Ishikawa (cell line): ENCODE data around the gene HSD17B13.

Experiments used
- CEBPB ChIP-seq: IDR thresholded peaks from 2 replicates; pipeline ENCODE4 v1.6.1; 2012
- CREB1 ChIP-seq: IDR thresholded peaks from 2 replicates; pipeline ENCODE4 v1.6.1; 2012; ENCODE audit warnings: low read depth
- EGR1 ChIP-seq: IDR thresholded peaks from 2 replicates; pipeline ENCODE4 v1.6.1; 2012
- EP300 ChIP-seq: IDR thresholded peaks from 2 replicates; pipeline ENCODE4 v1.6.1; 2012; ENCODE audit warnings: borderline replicate concordance
- TAF1 ChIP-seq: IDR thresholded peaks from 2 replicates; pipeline ENCODE4 v1.6.1; 2012; ENCODE audit warnings: low read depth, mild to moderate bottlenecking
- TCF12 ChIP-seq: IDR thresholded peaks from 2 replicates; pipeline ENCODE4 v1.6.1; 2012; ENCODE audit warnings: low read depth
- TEAD4 ChIP-seq: IDR thresholded peaks from 2 replicates; pipeline ENCODE4 v1.6.1; 2012
- YY1 ChIP-seq: IDR thresholded peaks from 2 replicates; pipeline ENCODE4 v1.6.1; 2012; ENCODE audit warnings: low read depth
- TF ChIP-seq, protein P1 (sequence below): IDR thresholded peaks from 2 replicates; pipeline ENCODE4 v1.6.1; 2012; ENCODE audit warnings: low read depth, mild to moderate bottlenecking
- TF ChIP-seq, protein P2 (sequence below): IDR thresholded peaks from 2 replicates; pipeline ENCODE4 v1.6.1; 2012
- TF ChIP-seq, protein P3 (sequence below): IDR thresholded peaks from 2 replicates; pipeline ENCODE4 v1.6.1; 2012

DNA sequence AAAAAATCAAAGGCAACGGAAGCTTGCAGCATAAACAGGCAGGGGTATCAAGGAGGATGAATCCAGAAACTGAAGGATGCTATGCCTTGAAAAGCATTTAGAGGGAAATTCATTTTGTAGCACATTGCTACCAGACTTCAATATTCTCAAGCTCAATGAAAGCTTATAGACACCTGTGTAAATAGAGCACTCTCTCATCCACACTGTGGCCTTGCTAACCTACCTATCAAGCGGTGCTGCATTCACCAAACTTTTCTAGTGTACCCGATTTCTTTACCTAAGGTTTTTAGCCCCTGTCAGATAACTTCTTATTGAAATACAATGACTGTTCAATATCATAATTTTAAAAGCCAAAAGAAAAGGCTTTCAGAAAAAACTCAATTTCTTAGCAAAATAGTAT, 20.2 kb upstream of the HSD17B13 start:
- TF ChIP-seq, protein P1, sequence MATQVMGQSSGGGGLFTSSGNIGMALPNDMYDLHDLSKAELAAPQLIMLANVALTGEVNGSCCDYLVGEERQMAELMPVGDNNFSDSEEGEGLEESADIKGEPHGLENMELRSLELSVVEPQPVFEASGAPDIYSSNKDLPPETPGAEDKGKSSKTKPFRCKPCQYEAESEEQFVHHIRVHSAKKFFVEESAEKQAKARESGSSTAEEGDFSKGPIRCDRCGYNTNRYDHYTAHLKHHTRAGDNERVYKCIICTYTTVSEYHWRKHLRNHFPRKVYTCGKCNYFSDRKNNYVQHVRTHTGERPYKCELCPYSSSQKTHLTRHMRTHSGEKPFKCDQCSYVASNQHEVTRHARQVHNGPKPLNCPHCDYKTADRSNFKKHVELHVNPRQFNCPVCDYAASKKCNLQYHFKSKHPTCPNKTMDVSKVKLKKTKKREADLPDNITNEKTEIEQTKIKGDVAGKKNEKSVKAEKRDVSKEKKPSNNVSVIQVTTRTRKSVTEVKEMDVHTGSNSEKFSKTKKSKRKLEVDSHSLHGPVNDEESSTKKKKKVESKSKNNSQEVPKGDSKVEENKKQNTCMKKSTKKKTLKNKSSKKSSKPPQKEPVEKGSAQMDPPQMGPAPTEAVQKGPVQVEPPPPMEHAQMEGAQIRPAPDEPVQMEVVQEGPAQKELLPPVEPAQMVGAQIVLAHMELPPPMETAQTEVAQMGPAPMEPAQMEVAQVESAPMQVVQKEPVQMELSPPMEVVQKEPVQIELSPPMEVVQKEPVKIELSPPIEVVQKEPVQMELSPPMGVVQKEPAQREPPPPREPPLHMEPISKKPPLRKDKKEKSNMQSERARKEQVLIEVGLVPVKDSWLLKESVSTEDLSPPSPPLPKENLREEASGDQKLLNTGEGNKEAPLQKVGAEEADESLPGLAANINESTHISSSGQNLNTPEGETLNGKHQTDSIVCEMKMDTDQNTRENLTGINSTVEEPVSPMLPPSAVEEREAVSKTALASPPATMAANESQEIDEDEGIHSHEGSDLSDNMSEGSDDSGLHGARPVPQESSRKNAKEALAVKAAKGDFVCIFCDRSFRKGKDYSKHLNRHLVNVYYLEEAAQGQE: no peak
- TF ChIP-seq CEBPB (no peak), TCF12 (no peak), TEAD4 (no peak), TAF1 (no peak), YY1 (no peak), CREB1 (no peak), EP300 (no peak), EGR1 (no peak)
- TF ChIP-seq, protein P2, sequence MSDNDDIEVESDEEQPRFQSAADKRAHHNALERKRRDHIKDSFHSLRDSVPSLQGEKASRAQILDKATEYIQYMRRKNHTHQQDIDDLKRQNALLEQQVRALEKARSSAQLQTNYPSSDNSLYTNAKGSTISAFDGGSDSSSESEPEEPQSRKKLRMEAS: no peak
- TF ChIP-seq, protein P3, sequence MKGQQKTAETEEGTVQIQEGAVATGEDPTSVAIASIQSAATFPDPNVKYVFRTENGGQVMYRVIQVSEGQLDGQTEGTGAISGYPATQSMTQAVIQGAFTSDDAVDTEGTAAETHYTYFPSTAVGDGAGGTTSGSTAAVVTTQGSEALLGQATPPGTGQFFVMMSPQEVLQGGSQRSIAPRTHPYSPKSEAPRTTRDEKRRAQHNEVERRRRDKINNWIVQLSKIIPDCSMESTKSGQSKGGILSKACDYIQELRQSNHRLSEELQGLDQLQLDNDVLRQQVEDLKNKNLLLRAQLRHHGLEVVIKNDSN: no peak
